H1 (cell line): ENCODE measurements around the gene CACNG3. TPM values are rescaled to one million over a fixed set of nuclear protein-coding genes. Genes with fewer than 3 reads are reported as not detected.

Source experiments
- ATF2 ChIP-seq: IDR thresholded peaks from 2 replicates; pipeline ENCODE4 v1.6.1; 2012; ENCODE audit warnings: low read length, inconsistent platforms
- EP300 ChIP-seq, 2 experiments: IDR thresholded peaks; 1 replicate in 1 of 2; 2 replicates in 1 of 2; pipeline ENCODE4 v1.6.1; 2011 to 2012; ENCODE audit warnings: low read depth in 2 of 2, low read length in 2 of 2, mild to moderate bottlenecking in 2 of 2, borderline replicate concordance in 1 of 2, inconsistent platforms in 1 of 2, moderate library complexity in 1 of 2
- POU5F1 ChIP-seq: IDR thresholded peaks from 2 replicates; pipeline ENCODE4 v1.6.1; 2011; ENCODE audit warnings: low read depth, mild to moderate bottlenecking, low read length, moderate library complexity
- SIN3A ChIP-seq, 2 experiments: IDR thresholded peaks in 1 of 2; conservative IDR thresholded peaks in 1 of 2; 2 replicates each; pipeline ENCODE4 v1.6.1; 2011 to 2012; ENCODE audit warnings: low read length in 2 of 2, improper control_type of control experiment in 1 of 2, low read depth in 1 of 2, mild to moderate bottlenecking in 1 of 2
- SIX5 ChIP-seq: IDR thresholded peaks from 2 replicates; pipeline ENCODE4 v1.6.1; 2011; ENCODE audit warnings: mild to moderate bottlenecking, low read depth, low read length
- polyA plus RNA-seq, 7 experiments: library from polyadenylated mRNA; depleted of rRNA in 3 of 7; stranded (reverse) in 5 of 7; unstranded in 2 of 7; fragments of >200 nt in 5 of 7; fragments of 200-250 nt in 2 of 7; gene quantifications; 1 replicate in 5 of 7; 2 replicates in 1 of 7; 4 replicates in 1 of 7; pipeline versions ENCODE4 v1.2.1 to v1.2.3, GENCODE V29; 2011 to 2013; ENCODE audit warnings: missing spikeins in 2 of 7, mixed read lengths in 2 of 7
- total RNA-seq: library from RNA; stranded (reverse); fragmentation: NEBNext Ultra II Directional; extraction: Animal tissue kit (Norgen Biotek cat#: 25700); gene quantifications from 2 replicates; pipeline ENCODE4 v1.2.1, GENCODE V29; 2021

CACNG3 gene
- total and polyA plus RNA-seq, 2 of the 8 experiments (the other 6 are each of a cell fraction or from before 2014, with no cell fraction given) = 0.12 TPM; not detected in 1

- TF ChIP-seq ATF2 (no peak), SIX5 (no peak), EP300 (IDR thresholded peaks at IDR 0.05; ENCODE audit: borderline replicate concordance in 1 of 2, low read depth in 2 of 2, low read length in 2 of 2) (no peak), SIN3A (conservative IDR thresholded peaks at IDR 0.05 in 1 of 2, IDR thresholded peaks at IDR 0.05 in 1 of 2; ENCODE audit: low read depth in 1 of 2, low read length in 2 of 2) (no peak), POU5F1 (no peak)
These were observed 9.1 kb upstream of the CACNG3 start (continued) for GRCh38 chr16:24246911-24247607.
